Thyroid gland (tissue), 4 donors: ENCODE results near the gene ATXN7L1. TPM values are rescaled to one million over a fixed set of nuclear protein-coding genes. Genes with fewer than 3 reads are reported as not detected.

Experiments
- DNase-seq, 2 donors: peaks; one replicate each; pipeline ENCODE4 v3.0.0-alpha.2; 2019
- H3K27ac ChIP-seq, 3 donors: fragments of 200-600 bp; sonication (generic); 1 replicate in 2 of 3; 2 replicates in 1 of 3; pipeline ENCODE4 v1.5.1; 2016 to 2019; ENCODE audit warnings: mild to moderate bottlenecking in 1 of 3, moderate library complexity in 1 of 3
- H3K27me3 ChIP-seq: fragments of 200-600 bp; sonication (generic); one replicate; pipeline ENCODE4 v1.5.1; 2019
- H3K36me3 ChIP-seq, 2 donors: fragments of 200-600 bp; sonication (generic); one replicate each; pipeline ENCODE4 v1.5.1; 2016 to 2019
- H3K4me1 ChIP-seq, 2 donors: fragments of 200-600 bp; sonication (generic); one replicate each; pipeline ENCODE4 v1.5.1; 2017 to 2019
- H3K4me3 ChIP-seq, 3 donors: fragments of 200-600 bp; sonication (generic); replicated peaks in 1 of 3; 1 replicate in 2 of 3; 2 replicates in 1 of 3; pipeline ENCODE4 v1.5.1; 2016; ENCODE audit warnings: mild to moderate bottlenecking in 1 of 3
- H3K9me3 ChIP-seq: fragments of 200-600 bp; sonication (generic); one replicate; pipeline ENCODE4 v1.5.1; 2017
- CTCF ChIP-seq, 6 experiments: fragments of 200-600 bp in 3 of 6; fragments of 450-650 bp in 3 of 6; sonication (generic) in 3 of 6; IDR thresholded peaks; one replicate each; pipeline ENCODE4 v1.5.1; 2016 to 2019; ENCODE audit warnings: antibody characterized with exemption in 6 of 6, mild to moderate bottlenecking in 2 of 6, inconsistent platforms in 1 of 6, moderate library complexity in 1 of 6
- POLR2A ChIP-seq, 2 donors: fragments of 450-650 bp; IDR thresholded peaks; one replicate each; pipeline ENCODE4 v1.6.1; 2017; ENCODE audit warnings: antibody characterized with exemption in 2 of 2, mild to moderate bottlenecking in 2 of 2, moderate library complexity in 1 of 2
- WGBS, 2 donors: methylation state at CpG; one replicate each; pipeline ENCODE4 v1.1.5; 2017; 5-methylcytosine and 5-hydroxymethylcytosine counted together
- intact Hi-C: fragments of 100-400 bp; cut with DNase I; formaldehyde crosslinking; loops from one replicate; pipeline ENCODE4 v1.15.1; 2023
- total RNA-seq, 4 donors: library from RNA; depleted of rRNA; stranded (reverse); fragments of >200 nt; gene quantifications; one replicate each; pipeline ENCODE4 v1.2.3, GENCODE V29; 2016

Gene ATXN7L1
- total RNA-seq: 10 to 100 TPM; 21.8 to 24.4 (median 22.8) TPM

DNA sequence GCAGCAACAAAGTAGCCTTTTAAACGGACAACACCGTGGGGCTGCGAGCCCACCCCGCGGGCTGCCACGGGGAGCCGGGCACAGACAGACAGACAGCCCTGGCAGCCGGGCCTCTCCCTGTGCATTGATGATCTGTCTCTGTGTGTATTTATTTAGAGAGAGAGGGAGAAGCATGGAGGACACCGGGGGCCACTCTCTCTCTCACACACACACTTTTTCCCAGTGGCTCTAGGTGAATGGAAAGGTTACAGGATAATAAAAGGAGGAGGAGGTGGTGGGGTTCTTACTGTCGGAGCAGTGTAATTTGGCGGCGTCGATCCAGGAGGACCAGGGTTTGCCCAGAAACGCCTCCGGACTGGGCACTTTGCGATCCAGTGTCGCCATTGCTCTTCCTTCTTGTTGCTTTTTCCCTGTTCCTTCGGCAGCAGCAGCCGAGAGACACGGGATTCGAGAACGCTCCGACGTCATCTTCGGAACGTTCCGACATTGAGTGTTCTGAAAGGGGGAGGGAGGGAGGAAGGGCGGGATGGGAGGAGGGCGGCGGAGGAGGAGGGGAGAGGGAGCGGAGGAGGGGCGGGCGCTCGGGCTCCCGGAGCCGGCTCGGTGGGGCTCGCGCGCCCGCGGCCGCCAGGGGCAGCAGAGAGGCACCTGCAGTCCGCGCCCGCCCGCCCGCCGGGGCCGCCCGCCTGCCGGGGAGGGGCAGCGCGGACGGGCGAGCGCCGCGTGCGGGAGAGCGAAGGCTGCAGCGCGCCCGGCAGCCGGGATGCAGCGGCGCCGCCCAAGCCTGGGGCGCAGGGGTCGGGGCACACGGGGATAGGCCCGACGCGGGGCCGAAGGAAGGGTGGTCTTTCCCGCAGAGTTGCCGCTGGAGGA lies at the start of gene ATXN7L1:
Gene ATXN7L1, minus strand, starts transcription at position 509 of the 873 bp plus-strand sequence. Its CDS starts 41 bp downstream, at position 468.
- intact Hi-C loops: loop anchor here (10.0 kb wide), 1 partner anchor 222 kb away; no protein-coding TSS in a partner anchor
- Histone ChIP-seq H3K4me3 (peak within 1 kb of the TSS; percentile 17 to 70 (median 48)), H3K36me3 (no peaks in the 10 kb centered on the region), H3K4me1 (peaks cover 23 to 27% of the 10 kb centered on the region in 2 donors), H3K9me3 (no peaks in the 10 kb centered on the region), H3K27me3 (no peaks in the 10 kb centered on the region), H3K27ac (peak within 1 kb of the TSS; percentile 83 to 92 (median 87))
- TF ChIP-seq POLR2A (IDR thresholded peaks at IDR 0.05) (peak in 1 of 2 donors; percentile 89), CTCF (IDR thresholded peaks at IDR 0.05) (peak in 3 of 6 experiments; percentile 89 to 98 (median 92))
- 0 to 1% methylated on average over 18 to 20 of the region's 77 CpGs for WGBS, 2 donors
- DNase-seq: peak; percentile 96

- DNase-seq: peak; percentile 23 to 24
- H3K4me3 ChIP-seq: no peak overlapping the region
- intact Hi-C loops: no loop called here
- TF ChIP-seq POLR2A (IDR thresholded peaks at IDR 0.05): no peak
- TF ChIP-seq CTCF (IDR thresholded peaks at IDR 0.05): no peak
- peaks cover 0 to 4% of the 10 kb centered on the region in 2 donors for H3K4me1 ChIP-seq
- H3K27me3 ChIP-seq: no peaks in the 10 kb centered on the region
- H3K27ac ChIP-seq: no peak overlapping the region
- H3K9me3 ChIP-seq: no peaks in the 10 kb centered on the region
- H3K36me3 ChIP-seq: no peaks in the 10 kb centered on the region
- WGBS, 2 donors: 38 to 51% methylated on average over 3 of the region's 3 CpGs
Measured at GRCh38 chr7:105926131-105926530, 49.7 kb upstream of the ATXN7L1 start.

- intact Hi-C loops: no loop called here
- 89 to 98% methylated on average over 1 of the region's 1 CpG for WGBS, 2 donors
- DNase-seq: no peak
- no peaks in the 10 kb centered on the region for H3K27me3 ChIP-seq
- no peak overlapping the region for H3K27ac ChIP-seq
- H3K4me1 ChIP-seq: peaks cover 0 to 4% of the 10 kb centered on the region in 2 donors
- H3K4me3 ChIP-seq: no peak overlapping the region
- H3K9me3 ChIP-seq: no peaks in the 10 kb centered on the region
- TF ChIP-seq CTCF (IDR thresholded peaks at IDR 0.05) (no peak), POLR2A (IDR thresholded peaks at IDR 0.05) (no peak)
- no peaks in the 10 kb centered on the region for H3K36me3 ChIP-seq
Measured at GRCh38 chr7:105924945-105925344, 48.5 kb upstream of the ATXN7L1 start.

DNA sequence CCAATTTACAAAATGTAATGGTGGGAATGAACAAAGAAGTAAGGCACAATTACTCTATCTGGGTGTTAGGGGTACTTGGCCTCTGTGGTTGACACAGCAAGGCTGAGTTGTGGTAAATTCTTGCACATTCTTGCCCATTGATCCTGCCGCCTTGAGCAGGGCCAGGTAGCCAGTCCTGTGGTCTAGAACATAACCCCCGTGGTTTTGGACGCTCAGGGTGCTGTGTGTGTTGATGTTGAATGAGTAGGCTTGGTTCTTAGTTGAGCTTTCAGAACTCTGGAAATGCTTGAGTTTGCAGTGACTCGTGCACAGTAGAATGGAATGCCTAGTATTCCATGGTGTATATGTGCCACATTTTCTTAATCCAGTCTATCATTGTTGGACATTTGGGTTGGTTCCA lies 44.4 kb upstream of the ATXN7L1 start:
- peaks cover 0 to 4% of the 10 kb centered on the region in 2 donors for H3K4me1 ChIP-seq
- WGBS, 2 donors: 82 to 95% methylated on average over 4 of the region's 4 CpGs
- no peak for DNase-seq
- intact Hi-C loops: no loop called here
- H3K9me3 ChIP-seq: no peaks in the 10 kb centered on the region
- TF ChIP-seq POLR2A (IDR thresholded peaks at IDR 0.05): no peak
- no peak for TF ChIP-seq CTCF (IDR thresholded peaks at IDR 0.05)
- no peaks in the 10 kb centered on the region for H3K27me3 ChIP-seq
- no peak overlapping the region for H3K27ac ChIP-seq
- H3K36me3 ChIP-seq: no peaks in the 10 kb centered on the region
- no peak overlapping the region for H3K4me3 ChIP-seq

DNA sequence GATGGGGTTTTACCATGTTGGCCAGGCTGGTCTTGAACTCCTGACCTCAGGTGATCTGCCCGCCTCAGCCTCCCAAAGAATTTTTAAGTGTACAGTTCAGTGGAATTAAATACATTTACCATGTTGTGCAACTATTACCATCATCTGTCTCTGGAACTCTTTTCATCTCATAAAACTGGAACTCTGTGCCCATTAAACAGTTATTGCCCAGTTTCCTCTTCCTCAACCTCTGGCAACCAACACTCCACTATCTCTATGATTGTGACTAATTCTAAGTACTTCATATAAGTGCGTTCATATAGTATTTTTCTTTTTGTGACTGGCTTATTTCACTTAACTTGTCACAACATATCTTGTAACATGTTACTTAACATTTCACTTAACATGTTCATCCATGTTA lies 41.3 kb upstream of the ATXN7L1 start:
- intact Hi-C loops: no loop called here
- no peak for DNase-seq
- Histone ChIP-seq H3K36me3 (no peaks in the 10 kb centered on the region), H3K4me3 (no peak overlapping the region), H3K9me3 (no peaks in the 10 kb centered on the region), H3K27ac (no peak overlapping the region), H3K4me1 (no peaks in the 10 kb centered on the region), H3K27me3 (no peaks in the 10 kb centered on the region)
- no peak for TF ChIP-seq CTCF (IDR thresholded peaks at IDR 0.05)
- TF ChIP-seq POLR2A (IDR thresholded peaks at IDR 0.05): no peak
- WGBS, 2 donors: 96 to 99% methylated on average over 2 of the region's 2 CpGs
